Naive thymus-derived CD8-positive, alpha-beta T cell (primary cell): ENCODE measurements around the gene PPRC1. TPM values are rescaled to one million over a fixed set of nuclear protein-coding genes. Genes with fewer than 3 reads are reported as not detected.

Experiments used
- ATAC-seq, 2 donors: fragments of 150-1000 bp; cut with Tn5 transposase in 1 of 2; sonication (Bioruptor Pico), chemical (Tn5 transposase) in 1 of 2; 1 replicate in 1 of 2; 2 replicates in 1 of 2; pipeline ENCODE4 v1.10.0; 2021; ENCODE audit warnings: mild to moderate bottlenecking in 2 of 2, moderate library complexity in 2 of 2
- POLR2A ChIA-PET: fragments of 350-600 bp; sonication (Branson Sonifier 250); formaldehyde crosslinking; loops from one replicate; lab custom pipeline; 2021; ENCODE audit warnings: antibody characterized with exemption; lab: Charles Lee
- DNase-seq, 10 donors: peaks; one replicate each; pipeline versions ENCODE4 v3.0.0 to v3.0.0-alpha.2; 2020 to 2022
- H3K27ac Mint-ChIP-seq, 10 donors: one replicate each; pipeline ENCODE4 v1.8.0; 2020 to 2022; ENCODE audit warnings: mild to moderate bottlenecking in 10 of 10, mixed read lengths in 10 of 10, moderate library complexity in 4 of 10, inconsistent platforms in 1 of 10
- H3K27me3 Mint-ChIP-seq, 5 donors: one replicate each; pipeline ENCODE4 v1.8.0; 2021 to 2022; ENCODE audit warnings: mixed read lengths in 5 of 5
- H3K36me3 Mint-ChIP-seq, 3 donors: one replicate each; pipeline ENCODE4 v1.8.0; 2020 to 2022; ENCODE audit warnings: mixed read lengths in 3 of 3, mild to moderate bottlenecking in 2 of 3, inconsistent platforms in 1 of 3
- H3K4me1 Mint-ChIP-seq, 4 donors: one replicate each; pipeline ENCODE4 v1.8.0; 2021 to 2022; ENCODE audit warnings: mixed read lengths in 4 of 4
- H3K4me3 Mint-ChIP-seq, 10 donors: one replicate each; pipeline ENCODE4 v1.8.0; 2020 to 2022; ENCODE audit warnings: mild to moderate bottlenecking in 10 of 10, mixed read lengths in 10 of 10, moderate library complexity in 6 of 10, inconsistent platforms in 1 of 10
- H3K9me3 Mint-ChIP-seq, 9 donors: one replicate each; pipeline ENCODE4 v1.8.0; 2020 to 2022; ENCODE audit warnings: mixed read lengths in 9 of 9, mild to moderate bottlenecking in 3 of 9, inconsistent platforms in 1 of 9, moderate library complexity in 1 of 9
- polyA plus RNA-seq, 3 donors: library from polyadenylated mRNA; unstranded; fragments of 300-500 nt; fragmentation: Illumina TruSeq; gene quantifications; one replicate each; pipeline ENCODE4 v1.2.3, GENCODE V29; 2021
- total RNA-seq, 8 experiments: library from RNA in 2 of 8; stranded (reverse) in 2 of 8; gene quantifications; one replicate each; pipeline ENCODE4 v1.2.3 and lab custom pipeline; 2021 to 2026

Gene PPRC1
- total and polyA plus RNA-seq, 5 experiments from 2014 or later, result 6.2 to 45.1 (median 23.7) TPM

DNA sequence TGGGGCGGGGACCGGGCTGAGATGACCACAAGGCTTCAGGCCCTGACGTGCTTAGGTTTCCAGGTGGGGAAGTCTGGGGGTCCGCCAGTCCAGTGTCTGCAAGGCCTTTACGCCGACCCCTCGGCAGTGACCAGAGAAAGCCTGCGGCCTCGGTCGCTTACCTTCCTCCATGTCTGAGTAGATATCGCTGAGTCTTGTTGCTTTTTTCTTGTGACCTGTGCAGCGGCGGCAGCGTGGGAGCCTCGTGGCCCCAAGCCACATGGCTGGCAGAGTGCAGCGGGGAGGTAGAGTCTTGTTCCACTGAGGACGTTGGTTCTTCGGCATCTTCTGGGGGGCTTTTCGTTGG lies 19.7 kb downstream of the PPRC1 start:
- DNase-seq, result peak in 1 of 10 donors; percentile 14
- Mint-ChIP-seq H3K27ac (peak overlapping the region; percentile 89 to 99 (median 96)), H3K36me3 (peaks cover 7 to 66% (median 9%) of the 10 kb centered on the region in 3 donors), H3K4me1 (peaks cover 29 to 56% (median 53%) of the 10 kb centered on the region in 4 donors), H3K27me3 (no peaks in the 10 kb centered on the region), H3K9me3 (no peaks in the 10 kb centered on the region), H3K4me3 (peak overlapping the region; percentile 88 to 98 (median 96))
- POLR2A ChIA-PET, result interaction anchor here (0.7 to 2.4 kb wide), 11 partner anchors 13 to 795 kb away, joined by 3 to 11 read pairs (median 6); partner anchors contain the start of genes LDB1, OGA and PPRC1
- ATAC-seq, result peak; percentile 27 to 33

DNA sequence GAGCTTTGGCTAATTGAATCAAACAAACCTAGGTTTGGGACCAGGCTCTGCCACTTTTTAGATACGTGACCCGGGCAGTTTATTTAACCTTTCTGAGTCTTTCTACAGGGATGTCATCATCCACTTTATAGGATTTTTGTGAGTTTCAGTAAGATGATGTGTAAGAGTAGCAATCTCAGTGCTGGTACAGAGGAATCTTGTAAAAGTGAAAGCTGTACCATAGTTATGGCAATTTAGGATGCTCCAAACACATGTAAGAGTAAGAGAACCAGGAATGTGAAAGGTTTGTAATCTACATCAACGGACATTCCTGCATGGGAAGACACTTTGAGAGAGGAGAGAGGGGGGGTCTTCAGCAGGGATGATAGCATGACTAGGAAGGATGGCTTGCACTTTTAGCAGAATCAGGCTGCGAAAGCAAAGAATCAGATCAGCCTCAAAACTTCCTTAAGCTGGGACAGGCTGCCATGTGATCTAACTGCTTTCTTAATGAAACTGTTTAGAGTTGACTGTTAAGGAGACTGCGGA lies 20.3 kb downstream of the PPRC1 start:
- H3K4me3 Mint-ChIP-seq, result peak overlapping the region; percentile 88 to 98 (median 96)
- H3K4me1 Mint-ChIP-seq, result peaks cover 27 to 57% (median 54%) of the 10 kb centered on the region in 4 donors
- peaks cover 8 to 67% (median 9%) of the 10 kb centered on the region in 3 donors for H3K36me3 Mint-ChIP-seq
- H3K27me3 Mint-ChIP-seq, result no peaks in the 10 kb centered on the region
- DNase-seq, result no peak
- ATAC-seq, result no peak
- peak overlapping the region; percentile 89 to 99 (median 96) for H3K27ac Mint-ChIP-seq
- no peaks in the 10 kb centered on the region for H3K9me3 Mint-ChIP-seq
- POLR2A ChIA-PET, result interaction anchor here (1.1 to 2.4 kb wide), 4 partner anchors 18 to 335 kb away, joined by 5 to 11 read pairs (median 9); partner anchors contain the start of gene OGA

DNA sequence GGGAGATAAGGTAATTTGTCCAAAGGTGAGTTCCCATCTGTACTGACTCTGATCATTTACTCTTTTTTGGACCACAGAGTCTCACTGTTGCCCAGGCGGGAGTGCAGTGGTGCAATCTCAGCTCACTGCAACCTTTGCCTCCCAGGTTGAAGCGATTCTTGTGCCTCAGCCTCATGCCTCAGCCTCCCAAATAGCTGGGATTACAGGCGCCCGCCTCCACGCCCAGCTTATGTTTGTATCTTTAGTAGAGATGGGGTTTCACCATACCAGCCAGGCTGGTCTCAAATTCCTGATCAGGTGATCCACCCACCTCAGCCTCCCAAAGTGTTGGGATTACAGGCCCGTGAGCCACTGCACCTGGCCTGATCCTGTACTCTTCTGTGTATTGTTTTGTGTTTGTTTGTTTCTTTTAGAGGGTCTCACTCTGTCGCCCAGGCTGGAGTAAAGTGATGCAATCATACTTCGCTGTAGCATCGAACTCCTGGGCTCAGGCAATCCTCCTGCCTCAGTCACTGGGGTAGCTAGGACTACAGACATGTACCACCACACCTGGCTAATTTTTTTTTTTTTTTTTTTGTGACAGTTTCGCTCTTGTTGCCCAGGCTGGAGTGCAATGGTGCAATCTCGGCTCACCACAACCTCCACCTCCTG lies 21.8 kb downstream of the PPRC1 start:
- no peaks in the 10 kb centered on the region for H3K9me3 Mint-ChIP-seq
- peak overlapping the region; percentile 11 to 77 (median 43) for H3K4me3 Mint-ChIP-seq
- peaks cover 26 to 59% (median 54%) of the 10 kb centered on the region in 4 donors for H3K4me1 Mint-ChIP-seq
- H3K27me3 Mint-ChIP-seq, result no peaks in the 10 kb centered on the region
- POLR2A ChIA-PET, result interaction anchor here (0.5 to 0.6 kb wide), 2 partner anchors 30 to 1211 kb away, joined by 3 to 4 read pairs; no protein-coding TSS in a partner anchor
- H3K27ac Mint-ChIP-seq, result peak overlapping the region in 4 of 10 donors; percentile 66 to 87 (median 75)
- H3K36me3 Mint-ChIP-seq, result peaks cover 8 to 67% (median 14%) of the 10 kb centered on the region in 3 donors
- ATAC-seq (no peak), DNase-seq (no peak)

- no peaks in the 10 kb centered on the region for H3K27me3 Mint-ChIP-seq
- DNase-seq, result no peak
- H3K4me3 Mint-ChIP-seq, result peak overlapping the region in 1 of 10 donors; percentile 8
- no peak for ATAC-seq
- no peaks in the 10 kb centered on the region for H3K9me3 Mint-ChIP-seq
- H3K27ac Mint-ChIP-seq, result peak overlapping the region in 1 of 10 donors; percentile 59
- peaks cover 12 to 83% (median 33%) of the 10 kb centered on the region in 3 donors for H3K36me3 Mint-ChIP-seq
- peaks cover 19 to 54% (median 41%) of the 10 kb centered on the region in 4 donors for H3K4me1 Mint-ChIP-seq
- POLR2A ChIA-PET, result interaction anchor here (1.0 kb wide), 1 partner anchor 13 kb away, joined by 3 read pairs; no protein-coding TSS in a partner anchor
These were observed 24.4 kb downstream of the PPRC1 start for GRCh38 chr10:102157224-102157623.

GRCh38 chr10:102159051-102159597 lies 26.3 kb downstream of the PPRC1 start:
- no peak for DNase-seq
- H3K9me3 Mint-ChIP-seq, result no peaks in the 10 kb centered on the region
- H3K36me3 Mint-ChIP-seq, result peaks cover 12 to 97% (median 34%) of the 10 kb centered on the region in 3 donors
- peaks cover 9 to 41% (median 25%) of the 10 kb centered on the region in 4 donors for H3K4me1 Mint-ChIP-seq
- POLR2A ChIA-PET, result interaction anchor here (0.7 to 1.2 kb wide), 2 partner anchors 8 to 11 kb away, joined by 4 to 5 read pairs; no protein-coding TSS in a partner anchor
- peak overlapping the region in 3 of 10 donors; percentile 18 to 69 (median 43) for H3K27ac Mint-ChIP-seq
- H3K4me3 Mint-ChIP-seq, result no peak overlapping the region
- no peaks in the 10 kb centered on the region for H3K27me3 Mint-ChIP-seq
- no peak for ATAC-seq

DNA sequence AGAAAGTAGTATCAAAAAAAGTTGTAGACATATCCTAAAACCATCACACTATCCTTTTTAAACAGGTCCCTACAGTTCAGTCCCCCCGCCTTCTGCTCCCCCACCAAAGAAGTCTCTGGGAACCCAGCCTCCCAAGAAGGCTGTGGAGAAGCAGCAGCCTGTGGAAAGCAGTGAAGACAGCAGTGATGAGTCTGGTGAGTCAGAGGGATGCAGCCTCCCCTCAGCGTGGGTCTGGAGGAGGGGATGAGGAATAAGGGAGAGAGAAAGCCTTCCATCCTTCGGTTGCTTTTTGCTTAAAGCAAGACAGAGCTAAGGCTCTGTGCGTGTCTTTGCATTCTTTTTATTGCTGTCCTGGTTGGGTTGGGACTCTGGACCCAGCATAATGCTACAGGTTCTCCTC lies 27.0 kb downstream of the PPRC1 start:
- H3K4me1 Mint-ChIP-seq, result peaks cover 7 to 34% (median 19%) of the 10 kb centered on the region in 4 donors
- no peaks in the 10 kb centered on the region for H3K9me3 Mint-ChIP-seq
- ATAC-seq, result no peak
- POLR2A ChIA-PET, result no interaction called here
- no peak overlapping the region for H3K4me3 Mint-ChIP-seq
- no peaks in the 10 kb centered on the region for H3K27me3 Mint-ChIP-seq
- peak overlapping the region in 2 of 10 donors; percentile 7 to 35 for H3K27ac Mint-ChIP-seq
- DNase-seq, result no peak
- peaks cover 12 to 93% (median 34%) of the 10 kb centered on the region in 3 donors for H3K36me3 Mint-ChIP-seq

DNA sequence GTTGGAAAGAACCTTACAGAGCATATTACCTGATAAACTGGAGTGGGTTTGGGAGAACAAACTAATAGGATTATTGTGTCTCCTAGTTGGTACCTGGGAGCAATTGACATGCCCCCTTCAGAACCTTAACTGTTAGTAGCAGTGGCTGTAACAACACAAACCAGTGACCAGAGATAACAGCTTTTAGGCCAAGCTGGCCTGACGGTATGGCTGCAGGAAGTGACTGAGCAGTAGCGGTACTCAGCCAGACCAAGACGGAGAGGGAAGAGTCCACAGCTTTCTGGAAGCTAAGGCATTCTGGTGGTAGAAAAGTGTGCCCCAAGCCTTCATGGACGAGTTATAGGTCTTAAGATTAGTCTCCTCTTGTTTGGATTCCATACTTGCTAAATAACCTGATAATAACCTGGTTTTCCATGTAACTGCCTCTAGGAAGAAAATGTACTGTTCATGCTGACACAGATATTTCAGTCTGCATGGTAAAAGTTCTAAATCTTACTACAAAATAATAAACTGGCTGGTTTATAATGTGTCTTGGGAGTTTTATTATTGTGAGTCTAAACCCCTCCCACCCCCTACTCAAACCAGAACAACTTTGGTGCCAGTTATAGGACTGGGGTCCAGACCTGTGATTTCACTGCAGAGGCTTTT lies 30.6 kb downstream of the PPRC1 start:
- Mint-ChIP-seq H3K27me3 (no peaks in the 10 kb centered on the region), H3K36me3 (peaks cover 4 to 64% (median 25%) of the 10 kb centered on the region in 3 donors), H3K4me3 (no peak overlapping the region), H3K4me1 (peaks cover 0 to 4% (median 1%) of the 10 kb centered on the region in 4 donors), H3K27ac (peak overlapping the region in 1 of 10 donors; percentile 24), H3K9me3 (no peaks in the 10 kb centered on the region)
- ATAC-seq (no peak), DNase-seq (no peak)
- POLR2A ChIA-PET, result interaction anchor here (0.8 kb wide), 1 partner anchor 108 kb away, joined by 3 read pairs; the partner anchor contains the start of gene ARMH3

- peak overlapping the region in 1 of 10 donors; percentile 16 for H3K27ac Mint-ChIP-seq
- peaks cover 0 to 2% (median 0%) of the 10 kb centered on the region in 5 donors for H3K27me3 Mint-ChIP-seq
- POLR2A ChIA-PET, result interaction anchor here (1.3 kb wide), 1 partner anchor 16 kb away, joined by 4 read pairs; the partner anchor contains the start of gene NOLC1
- H3K36me3 Mint-ChIP-seq, result peaks cover 0 to 21% (median 0%) of the 10 kb centered on the region in 3 donors
- no peaks in the 10 kb centered on the region for H3K9me3 Mint-ChIP-seq
- peaks cover 4 to 6% (median 6%) of the 10 kb centered on the region in 4 donors for H3K4me1 Mint-ChIP-seq
- H3K4me3 Mint-ChIP-seq, result no peak overlapping the region
- no peak for DNase-seq
- no peak for ATAC-seq
These were observed 35.0 kb downstream of the PPRC1 start for GRCh38 chr10:102167861-102168260.

DNA sequence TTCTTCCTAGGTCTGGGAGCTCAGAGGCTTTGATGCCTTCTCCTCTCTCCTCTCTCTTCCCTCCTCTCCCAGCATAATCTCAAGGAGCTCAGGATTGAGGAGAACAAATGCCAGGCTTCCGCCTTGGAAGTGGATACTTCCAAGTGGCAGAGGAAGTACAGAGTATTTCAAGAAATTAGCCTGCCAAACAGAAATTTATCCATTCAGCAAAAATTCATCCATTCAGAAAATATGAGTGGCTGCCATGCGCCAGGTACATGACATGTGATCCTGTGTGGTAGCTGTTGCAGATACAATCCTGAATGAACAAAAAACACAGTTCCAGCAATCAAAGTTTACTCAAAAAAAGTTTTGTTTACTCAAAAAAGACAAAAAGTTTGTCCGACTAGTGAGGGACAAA lies 37.8 kb downstream of the PPRC1 start:
- Mint-ChIP-seq H3K27me3 (peaks cover 0 to 4% (median 0%) of the 10 kb centered on the region in 5 donors), H3K36me3 (peaks cover 0 to 6% (median 0%) of the 10 kb centered on the region in 3 donors), H3K9me3 (no peaks in the 10 kb centered on the region), H3K4me3 (peak overlapping the region in 4 of 10 donors; percentile 22 to 50 (median 32)), H3K27ac (no peak overlapping the region), H3K4me1 (peaks cover 4 to 6% (median 6%) of the 10 kb centered on the region in 4 donors)
- no peak for ATAC-seq
- no peak for DNase-seq
- POLR2A ChIA-PET, result interaction anchor here (1.2 kb wide), 1 partner anchor 13 kb away, joined by 3 read pairs; no protein-coding TSS in a partner anchor

DNA sequence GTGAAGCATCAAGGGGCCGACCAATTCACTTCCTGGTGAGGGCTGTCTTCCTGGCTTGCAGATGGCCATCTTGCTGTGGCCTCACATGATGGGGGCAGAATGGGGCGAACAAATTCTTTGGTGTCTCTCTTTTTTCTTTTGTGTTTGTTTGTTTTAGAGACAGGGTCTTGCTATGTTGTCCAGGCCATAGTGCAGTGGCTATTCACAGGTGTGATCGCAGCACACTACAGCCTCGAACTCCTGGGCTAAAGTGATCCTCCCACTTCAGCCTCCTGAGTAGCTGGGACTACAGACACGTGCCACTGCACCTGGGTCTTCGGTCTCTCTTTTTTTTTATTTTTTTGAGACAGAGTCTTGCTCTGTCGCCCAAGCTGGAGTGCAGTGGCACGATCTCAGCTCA lies 39.4 kb downstream of the PPRC1 start:
- H3K9me3 Mint-ChIP-seq, result no peaks in the 10 kb centered on the region
- H3K4me1 Mint-ChIP-seq, result peaks cover 4 to 6% (median 6%) of the 10 kb centered on the region in 4 donors
- ATAC-seq (no peak), DNase-seq (no peak)
- POLR2A ChIA-PET, result no interaction called here
- H3K27me3 Mint-ChIP-seq, result peaks cover 0 to 4% (median 0%) of the 10 kb centered on the region in 5 donors
- H3K27ac Mint-ChIP-seq, result no peak overlapping the region
- no peaks in the 10 kb centered on the region for H3K36me3 Mint-ChIP-seq
- H3K4me3 Mint-ChIP-seq, result no peak overlapping the region

GRCh38 chr10:102175415-102175814 lies 42.6 kb downstream of the PPRC1 start:
- peaks cover 0 to 8% (median 3%) of the 10 kb centered on the region in 5 donors for H3K27me3 Mint-ChIP-seq
- H3K36me3 Mint-ChIP-seq, result no peaks in the 10 kb centered on the region

DNA sequence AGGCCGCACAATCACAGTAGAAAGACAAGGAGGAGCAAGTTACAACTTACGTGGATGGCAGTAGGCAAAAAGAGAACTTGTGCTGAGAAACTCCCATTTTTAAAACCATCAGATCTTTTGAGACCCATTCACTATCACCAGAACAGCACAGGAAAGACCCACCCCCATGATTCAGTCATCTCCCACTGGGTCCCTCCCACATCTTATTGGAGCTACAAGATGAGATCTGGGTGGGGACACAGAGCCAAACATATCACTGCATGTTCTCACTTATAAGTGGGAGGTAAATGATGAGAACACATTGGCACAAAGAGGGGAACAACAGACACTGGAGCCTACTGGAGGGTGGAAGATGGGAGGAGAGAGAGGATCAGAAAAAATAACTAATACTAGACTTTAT lies 51.8 kb downstream of the PPRC1 start:
- no peak for ATAC-seq
- POLR2A ChIA-PET, result no interaction called here
- H3K4me1 Mint-ChIP-seq, result peaks cover 6 to 16% (median 9%) of the 10 kb centered on the region in 4 donors

More at GRCh38 chr10:102175415-102175814, 42.6 kb downstream of the PPRC1 start:
- POLR2A ChIA-PET, result interaction anchor here (0.6 kb wide), 1 partner anchor 575 kb away, joined by 3 read pairs; no protein-coding TSS in a partner anchor
- Mint-ChIP-seq H3K4me3 (no peak overlapping the region), H3K4me1 (no peaks in the 10 kb centered on the region), H3K9me3 (no peaks in the 10 kb centered on the region), H3K27ac (no peak overlapping the region)
- DNase-seq (no peak), ATAC-seq (no peak)

More for the DNA sequence above, 51.8 kb downstream of the PPRC1 start:
- Mint-ChIP-seq H3K4me3 (no peak overlapping the region), H3K27me3 (no peaks in the 10 kb centered on the region), H3K36me3 (no peaks in the 10 kb centered on the region), H3K27ac (no peak overlapping the region), H3K9me3 (peaks cover 0 to 4% (median 0%) of the 10 kb centered on the region in 9 donors)
- no peak for DNase-seq
